CD4-positive, alpha-beta T cell (primary cell): ENCODE data around the gene PWWP2B. TPM values are rescaled to one million over a fixed set of nuclear protein-coding genes. Genes with fewer than 3 reads are reported as not detected.

Experiments used
- ATAC-seq: fragments of 200-7000 bp; cut with Tn5 transposase; one replicate; pipeline ENCODE4 v1.10.0; 2022; ENCODE audit warnings: mild to moderate bottlenecking; ENCODE audit not compliant: poor library complexity
- CTCF ChIA-PET: fragments of 350-600 bp; sonication (Branson Sonifier 250); formaldehyde crosslinking; loops from one replicate; lab custom pipeline; 2021; ENCODE audit warnings: antibody characterized with exemption, inconsistent platforms; lab: Charles Lee
- POLR2A ChIA-PET: fragments of 350-600 bp; sonication (Branson Sonifier 250); formaldehyde crosslinking; loops from one replicate; lab custom pipeline; 2021; ENCODE audit warnings: antibody characterized with exemption, inconsistent platforms; lab: Charles Lee
- DNase-seq, 14 experiments: peaks; one replicate each; pipeline ENCODE4 v3.0.0-alpha.2; 2013 to 2020; ENCODE audit warnings: mixed read lengths in 2 of 14
- H3K27ac ChIP-seq, 2 donors: one replicate each; pipeline versions ENCODE4 v1.5.1 to v1.7.0; 2013; ENCODE audit warnings: low read length in 2 of 2, low read depth in 1 of 2, mild to moderate bottlenecking in 1 of 2
- H3K27me3 ChIP-seq, 2 experiments: 1 replicate in 1 of 2; 2 replicates in 1 of 2; pipeline versions ENCODE4 v1.6.1 to v1.7.0; 2013; ENCODE audit warnings: low read length in 2 of 2, control low read depth in 1 of 2, mild to moderate bottlenecking in 1 of 2, moderate library complexity in 1 of 2; ENCODE audit not compliant: insufficient read depth in 2 of 2, control insufficient read depth in 1 of 2
- H3K36me3 ChIP-seq: one replicate; pipeline ENCODE4 v1.6.1; 2013; ENCODE audit warnings: low read length, control low read depth; ENCODE audit not compliant: insufficient read depth
- H3K4me1 ChIP-seq: one replicate; pipeline ENCODE4 v1.6.1; 2013; ENCODE audit warnings: low read length, control low read depth; ENCODE audit not compliant: insufficient read depth
- H3K4me3 ChIP-seq: one replicate; pipeline ENCODE4 v1.5.1; 2013; ENCODE audit warnings: mild to moderate bottlenecking, low read length, moderate library complexity
- H3K9me3 ChIP-seq, 2 experiments: 1 replicate in 1 of 2; 2 replicates in 1 of 2; pipeline versions ENCODE4 v1.6.1 to v1.7.0; 2013; ENCODE audit warnings: low read length in 2 of 2, mild to moderate bottlenecking in 2 of 2, control low read depth in 1 of 2, moderate library complexity in 1 of 2; ENCODE audit not compliant: control insufficient read depth in 1 of 2, insufficient read depth in 1 of 2
- H3K27ac Mint-ChIP-seq: one replicate; pipeline ENCODE4 v1.8.0; 2020; ENCODE audit warnings: mixed read lengths
- H3K27me3 Mint-ChIP-seq: one replicate; pipeline ENCODE4 v1.8.0; 2021; ENCODE audit warnings: mixed read lengths
- H3K36me3 Mint-ChIP-seq: one replicate; pipeline ENCODE4 v1.8.0; 2021; ENCODE audit warnings: low read depth, mixed read lengths
- H3K4me1 Mint-ChIP-seq: one replicate; pipeline ENCODE4 v1.8.0; 2021; ENCODE audit warnings: low read depth, mixed read lengths
- H3K4me3 Mint-ChIP-seq: one replicate; pipeline ENCODE4 v1.8.0; 2020; ENCODE audit warnings: mild to moderate bottlenecking, mixed read lengths
- H3K9me3 Mint-ChIP-seq: one replicate; pipeline ENCODE4 v1.8.0; 2020; ENCODE audit warnings: mixed read lengths
- intact Hi-C, 2 experiments: fragments of 100-400 bp; cut with DNase I in 1 of 2; cut with micrococcal nuclease in 1 of 2; formaldehyde crosslinking; loops; one replicate each; pipeline versions ENCODE4 v1.15.1 to v1.9.0; 2023 to 2025; cut with DNase I, micrococcal nuclease
- total RNA-seq, 174 experiments: library from RNA in 2 of 174; stranded (reverse) in 2 of 174; gene quantifications; one replicate each; pipeline ENCODE4 v1.2.3 and lab custom pipeline; 2021 to 2026
- TF ChIP-seq, protein P1 (sequence below): fragments of 200-600 bp; IDR thresholded peaks from one replicate; pipeline ENCODE4 v1.8.0; 2022; ENCODE audit warnings: antibody characterized with exemption, mild to moderate bottlenecking

PWWP2B gene
- total RNA-seq, 2 experiments from 2014 or later, result 19.2 to 19.6 TPM

DNA sequence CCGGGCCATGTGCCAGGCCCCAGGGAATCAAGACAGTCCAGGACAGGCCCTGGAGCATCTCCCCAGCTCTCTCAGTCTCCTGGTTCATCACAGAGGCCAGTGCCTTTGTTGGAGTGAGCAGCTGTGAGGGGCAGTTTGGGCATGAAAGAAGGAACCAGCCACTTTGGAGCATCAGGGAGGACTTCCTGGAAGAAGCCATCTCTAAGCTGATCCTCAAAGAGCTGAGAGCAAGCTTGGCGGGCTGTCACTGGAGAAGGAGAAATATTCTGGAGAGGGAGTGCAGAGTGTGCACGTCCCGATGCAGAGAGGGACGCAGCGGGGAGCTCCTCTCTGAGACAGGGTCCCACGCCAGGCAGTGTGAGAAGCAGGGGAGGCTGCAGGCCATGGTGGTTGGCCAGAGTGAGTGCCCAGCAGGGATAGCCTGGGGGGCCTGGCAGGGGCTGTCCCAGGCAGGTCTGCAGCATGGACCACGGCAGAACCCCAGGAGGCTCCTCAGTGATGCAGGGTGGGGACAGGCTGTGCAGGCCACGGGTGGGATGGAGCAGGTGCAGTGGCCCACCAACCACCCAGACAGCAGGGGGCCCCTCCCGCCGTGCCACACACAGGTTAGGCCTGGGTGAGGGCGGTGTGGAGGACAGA lies 34.7 kb downstream of the PWWP2B start:
- no peak overlapping the region for H3K27ac Mint-ChIP-seq
- H3K36me3 ChIP-seq, result no peaks in the 10 kb centered on the region
- intact Hi-C loops, result no loop called here
- peaks cover 11% of the 10 kb centered on the region for H3K4me1 ChIP-seq
- no peaks in the 10 kb centered on the region for H3K9me3 ChIP-seq
- no peaks in the 10 kb centered on the region for H3K27me3 ChIP-seq
- no peak overlapping the region for H3K4me3 ChIP-seq
- no peaks in the 10 kb centered on the region for H3K27me3 Mint-ChIP-seq
- H3K4me1 Mint-ChIP-seq, result peaks cover 11% of the 10 kb centered on the region
- no peak overlapping the region for H3K27ac ChIP-seq
- ATAC-seq, result no peak
- ChIA-PET POLR2A (no interaction called here), CTCF (no interaction called here)
- no peak for DNase-seq
- H3K4me3 Mint-ChIP-seq, result no peak overlapping the region
- no peaks in the 10 kb centered on the region for H3K9me3 Mint-ChIP-seq
- no peaks in the 10 kb centered on the region for H3K36me3 Mint-ChIP-seq
- TF ChIP-seq, protein P1, sequence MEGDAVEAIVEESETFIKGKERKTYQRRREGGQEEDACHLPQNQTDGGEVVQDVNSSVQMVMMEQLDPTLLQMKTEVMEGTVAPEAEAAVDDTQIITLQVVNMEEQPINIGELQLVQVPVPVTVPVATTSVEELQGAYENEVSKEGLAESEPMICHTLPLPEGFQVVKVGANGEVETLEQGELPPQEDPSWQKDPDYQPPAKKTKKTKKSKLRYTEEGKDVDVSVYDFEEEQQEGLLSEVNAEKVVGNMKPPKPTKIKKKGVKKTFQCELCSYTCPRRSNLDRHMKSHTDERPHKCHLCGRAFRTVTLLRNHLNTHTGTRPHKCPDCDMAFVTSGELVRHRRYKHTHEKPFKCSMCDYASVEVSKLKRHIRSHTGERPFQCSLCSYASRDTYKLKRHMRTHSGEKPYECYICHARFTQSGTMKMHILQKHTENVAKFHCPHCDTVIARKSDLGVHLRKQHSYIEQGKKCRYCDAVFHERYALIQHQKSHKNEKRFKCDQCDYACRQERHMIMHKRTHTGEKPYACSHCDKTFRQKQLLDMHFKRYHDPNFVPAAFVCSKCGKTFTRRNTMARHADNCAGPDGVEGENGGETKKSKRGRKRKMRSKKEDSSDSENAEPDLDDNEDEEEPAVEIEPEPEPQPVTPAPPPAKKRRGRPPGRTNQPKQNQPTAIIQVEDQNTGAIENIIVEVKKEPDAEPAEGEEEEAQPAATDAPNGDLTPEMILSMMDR, result no peak

DNA sequence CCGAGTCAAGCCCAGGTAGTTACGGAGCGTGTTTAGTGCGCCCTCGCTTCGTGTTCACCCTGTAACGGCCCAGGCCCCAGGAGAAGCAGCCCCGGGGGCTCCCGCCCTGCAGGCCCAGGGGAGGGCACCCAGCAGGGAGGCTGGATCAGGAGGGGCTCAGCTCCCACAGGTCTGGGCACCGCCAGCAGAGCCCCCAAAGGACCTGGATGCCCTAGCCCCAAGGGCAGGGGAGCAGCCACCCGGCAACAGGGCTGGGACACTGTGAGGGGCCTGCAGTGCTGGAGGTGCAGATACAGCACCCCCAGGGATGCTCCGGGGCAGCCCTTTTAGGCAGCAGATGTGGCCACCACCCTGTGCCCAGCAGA lies 35.2 kb downstream of the PWWP2B start:
- Histone ChIP-seq H3K36me3 (no peaks in the 10 kb centered on the region), H3K4me3 (no peak overlapping the region), H3K27me3 (no peaks in the 10 kb centered on the region), H3K4me1 (peaks cover 11% of the 10 kb centered on the region), H3K9me3 (no peaks in the 10 kb centered on the region), H3K27ac (no peak overlapping the region)
- TF ChIP-seq, protein P1, result no peak
- Mint-ChIP-seq H3K4me3 (no peak overlapping the region), H3K9me3 (no peaks in the 10 kb centered on the region), H3K27me3 (no peaks in the 10 kb centered on the region), H3K27ac (no peak overlapping the region), H3K36me3 (no peaks in the 10 kb centered on the region), H3K4me1 (peaks cover 11% of the 10 kb centered on the region)
- DNase-seq (no peak), ATAC-seq (no peak)
- ChIA-PET POLR2A (no interaction called here), CTCF (no interaction called here)
- intact Hi-C loops, result no loop called here

DNA sequence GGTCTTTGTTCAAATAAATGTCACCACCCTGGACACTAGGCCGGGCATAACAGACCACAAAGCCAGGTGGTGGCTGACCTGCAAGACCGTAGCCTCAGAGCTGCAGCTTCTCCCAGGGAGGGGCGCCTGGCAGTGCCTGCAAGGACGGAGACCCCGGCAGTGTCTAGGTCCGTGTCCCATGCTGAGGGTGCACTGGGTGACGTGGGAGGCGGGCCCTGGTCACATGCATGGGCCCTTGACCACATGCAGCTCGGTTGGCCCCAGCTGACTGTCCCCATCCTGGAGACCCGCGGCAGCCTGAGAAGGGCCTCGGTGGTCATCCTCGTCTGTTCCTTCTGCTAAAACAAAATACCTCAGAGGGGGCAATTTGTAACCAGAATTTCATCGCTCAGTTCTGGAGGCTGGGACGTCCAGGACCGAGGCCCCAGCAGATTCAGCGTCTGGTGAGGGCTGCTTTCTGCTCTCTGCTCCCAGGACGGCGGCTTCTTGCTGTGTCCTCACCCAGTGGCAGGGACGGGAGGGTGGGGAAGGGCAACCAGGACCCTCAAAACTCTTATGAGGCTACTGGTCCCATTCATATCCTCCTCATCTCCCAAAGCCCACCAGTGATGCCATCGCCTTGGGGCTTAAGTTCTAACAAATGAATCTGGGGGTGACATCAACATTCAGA lies 36.8 kb downstream of the PWWP2B start:
- Histone ChIP-seq H3K36me3 (no peaks in the 10 kb centered on the region), H3K9me3 (no peaks in the 10 kb centered on the region), H3K4me1 (peaks cover 11% of the 10 kb centered on the region), H3K27me3 (no peaks in the 10 kb centered on the region), H3K27ac (no peak overlapping the region), H3K4me3 (no peak overlapping the region)
- intact Hi-C loops, result no loop called here
- DNase-seq, result no peak
- no peak for ATAC-seq
- Mint-ChIP-seq H3K27me3 (no peaks in the 10 kb centered on the region), H3K4me3 (no peak overlapping the region), H3K27ac (no peak overlapping the region), H3K36me3 (no peaks in the 10 kb centered on the region), H3K4me1 (peaks cover 11% of the 10 kb centered on the region), H3K9me3 (no peaks in the 10 kb centered on the region)
- POLR2A ChIA-PET, result interaction anchor here (1.1 to 1.3 kb wide), 2 partner anchors 11 to 13 kb away, joined by 3 to 6 read pairs; no protein-coding TSS in a partner anchor
- TF ChIP-seq, protein P1, result no peak
- CTCF ChIA-PET, result no interaction called here
